KG1 (cell line): ENCODE measurements around the gene TMUB1.
A peak's percentile ranks its signal among the peaks of the same experiment; 100 is the strongest.
"Not testable (repeated sequence)": the region's sequence is repeated elsewhere in the genome, so short reads cannot be mapped to it uniquely, and the experiment has no call there.

ENCODE experiments used
- DNase-seq: peaks from one replicate; lab custom pipeline; 2025; lab: John Stamatoyannopoulos, UW

TMUB1 gene

GRCh38 chr7:151048911-151049463, 34.3 kb downstream of the TMUB1 start:
- DNase-seq: no peak

GRCh38 chr7:151047976-151048815, 35.1 kb downstream of the TMUB1 start, which contains the start of gene ASIC3:
ASIC3 (plus strand) TSS chr7:151048531; CDS start chr7:151048886, 355 bp downstream.
- DNase-seq: no peak

GRCh38 chr7:151046603-151047573, 36.4 kb downstream of the TMUB1 start:
- DNase-seq: no peak

- no peak for DNase-seq
Observed at GRCh38 chr7:151045967-151046366, 37.3 kb downstream of the TMUB1 start.

GRCh38 chr7:151045262-151045661, 38.0 kb downstream of the TMUB1 start:
- no peak for DNase-seq

GRCh38 chr7:151043959-151044358, 39.3 kb downstream of the TMUB1 start:
- DNase-seq: no peak

GRCh38 chr7:151043449-151043848, 39.8 kb downstream of the TMUB1 start:
- DNase-seq: not testable (repeated sequence)

GRCh38 chr7:151040616-151041375, 42.5 kb downstream of the TMUB1 start:
- no peak for DNase-seq

- DNase-seq: no peak
Observed at GRCh38 chr7:151039850-151040548, 43.3 kb downstream of the TMUB1 start.

GRCh38 chr7:151038951-151039849, 44.1 kb downstream of the TMUB1 start:
- peak; percentile 27 for DNase-seq

GRCh38 chr7:151035902-151036301, 47.4 kb downstream of the TMUB1 start:
- DNase-seq: no peak

- DNase-seq: no peak
Observed at GRCh38 chr7:151035026-151035717, 48.1 kb downstream of the TMUB1 start.

- DNase-seq: no peak
Observed at GRCh38 chr7:151034312-151035025, 48.8 kb downstream of the TMUB1 start.

GRCh38 chr7:151033864-151034249, 49.4 kb downstream of the TMUB1 start:
- no peak for DNase-seq

GRCh38 chr7:151032936-151033863, 50.1 kb downstream of the TMUB1 start:
- DNase-seq: no peak
